Adipose tissue (tissue), 3 donors: ENCODE data around the gene ZNF618. TPM values are rescaled to one million over a fixed set of nuclear protein-coding genes. Genes with fewer than 3 reads are reported as not detected.

Experiments
- H3K27ac ChIP-seq: one replicate; pipeline ENCODE4 v1.5.1; 2013; ENCODE audit warnings: low read depth, low read length
- WGBS, 3 donors: extraction: QIAGEN DNeasy Blood & Tissue Kit; methylation state at CpG; one replicate each; pipeline ENCODE4 v1.1.7; 2013; 5-methylcytosine and 5-hydroxymethylcytosine counted together
- polyA plus RNA-seq, 3 donors: library from polyadenylated mRNA; stranded (reverse); fragments of 200-250 nt; gene quantifications; one replicate each; pipeline ENCODE4 v1.2.3, GENCODE V29; 2013
- donor health status: healthy with polysubstance abuse.
- donor health status: Bipolar disorder and iron deficiency.
- donor health status: healthy.

Gene ZNF618, protein sequence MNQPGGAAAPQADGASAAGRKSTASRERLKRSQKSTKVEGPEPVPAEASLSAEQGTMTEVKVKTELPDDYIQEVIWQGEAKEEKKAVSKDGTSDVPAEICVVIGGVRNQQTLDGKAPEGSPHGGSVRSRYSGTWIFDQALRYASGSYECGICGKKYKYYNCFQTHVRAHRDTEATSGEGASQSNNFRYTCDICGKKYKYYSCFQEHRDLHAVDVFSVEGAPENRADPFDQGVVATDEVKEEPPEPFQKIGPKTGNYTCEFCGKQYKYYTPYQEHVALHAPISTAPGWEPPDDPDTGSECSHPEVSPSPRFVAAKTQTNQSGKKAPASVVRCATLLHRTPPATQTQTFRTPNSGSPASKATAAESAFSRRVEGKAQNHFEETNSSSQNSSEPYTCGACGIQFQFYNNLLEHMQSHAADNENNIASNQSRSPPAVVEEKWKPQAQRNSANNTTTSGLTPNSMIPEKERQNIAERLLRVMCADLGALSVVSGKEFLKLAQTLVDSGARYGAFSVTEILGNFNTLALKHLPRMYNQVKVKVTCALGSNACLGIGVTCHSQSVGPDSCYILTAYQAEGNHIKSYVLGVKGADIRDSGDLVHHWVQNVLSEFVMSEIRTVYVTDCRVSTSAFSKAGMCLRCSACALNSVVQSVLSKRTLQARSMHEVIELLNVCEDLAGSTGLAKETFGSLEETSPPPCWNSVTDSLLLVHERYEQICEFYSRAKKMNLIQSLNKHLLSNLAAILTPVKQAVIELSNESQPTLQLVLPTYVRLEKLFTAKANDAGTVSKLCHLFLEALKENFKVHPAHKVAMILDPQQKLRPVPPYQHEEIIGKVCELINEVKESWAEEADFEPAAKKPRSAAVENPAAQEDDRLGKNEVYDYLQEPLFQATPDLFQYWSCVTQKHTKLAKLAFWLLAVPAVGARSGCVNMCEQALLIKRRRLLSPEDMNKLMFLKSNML
- 1 to 10 TPM; 2.6 to 3.9 (median 2.6) TPM for polyA plus RNA-seq

DNA sequence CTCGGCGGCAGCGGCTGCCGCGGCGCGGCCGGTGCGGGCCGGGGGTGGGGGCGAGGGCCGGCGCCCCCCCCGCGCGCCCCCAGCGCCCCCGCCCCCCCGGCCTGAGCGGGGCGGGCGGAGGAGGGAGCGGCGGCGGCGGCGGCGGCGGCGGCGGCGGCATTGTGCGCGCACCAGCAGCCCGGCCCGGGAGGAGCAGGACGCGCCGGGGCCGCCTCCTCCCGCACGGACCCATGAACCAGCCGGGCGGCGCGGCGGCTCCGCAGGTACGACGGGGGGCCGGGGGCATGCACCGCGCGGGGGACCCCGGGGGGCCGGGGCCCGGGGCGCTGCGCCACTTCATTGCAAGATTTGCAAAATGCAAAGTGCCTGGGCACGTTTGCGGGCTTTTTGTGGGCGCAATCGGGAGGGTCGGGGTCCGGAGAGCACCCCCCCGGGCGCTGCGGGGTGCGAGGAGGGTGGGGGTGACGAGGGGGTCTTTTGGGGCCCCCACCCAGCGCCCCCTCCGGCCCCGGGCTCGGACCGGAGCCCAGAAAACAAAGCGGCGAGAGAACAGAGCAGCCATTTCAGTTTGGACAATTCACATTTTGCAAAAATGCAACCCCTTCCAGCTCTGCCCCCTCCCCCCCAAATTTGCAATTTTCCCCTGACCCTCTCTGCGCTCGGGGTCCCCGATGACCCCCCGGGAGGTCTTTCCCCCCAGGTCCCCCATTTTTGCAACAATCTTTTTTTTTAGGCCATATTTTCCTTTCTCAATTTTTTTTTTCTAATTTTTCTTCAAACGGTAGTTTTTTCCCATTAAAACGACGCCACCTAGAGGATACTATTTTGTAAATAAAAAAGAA is at the start of gene ZNF618:
TSS of gene ZNF618 (plus strand) at position 159 of the 842 bp plus-strand sequence. CDS start at position 231, 72 bp downstream.
- WGBS, 3 donors = 0 to 1% (median 0%) methylated on average over 33 to 61 of the region's 84 CpGs
- H3K27ac ChIP-seq = no peak within 1 kb of the TSS

DNA sequence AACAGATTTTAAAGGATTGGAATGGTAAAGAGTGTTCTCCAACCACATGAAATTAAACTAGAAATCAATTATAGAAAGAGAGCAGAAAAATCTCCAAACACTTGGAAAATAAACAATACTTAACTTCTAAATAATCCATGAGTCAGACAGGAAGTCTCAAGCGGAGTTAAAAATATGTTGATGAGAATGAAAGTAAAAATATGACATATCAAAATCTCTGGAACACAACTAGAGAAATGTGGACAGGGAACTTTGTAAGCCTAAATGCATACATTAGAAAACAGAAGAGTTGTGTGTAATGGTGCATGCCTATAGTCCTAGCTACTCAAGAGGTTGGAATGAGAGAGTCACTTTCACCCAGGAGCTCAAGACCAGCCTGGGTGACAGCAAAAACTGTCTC is 47.9 kb upstream of the ZNF618 start:
- H3K27ac ChIP-seq = no peak overlapping the region
- WGBS, 3 donors = 21 to 68% (median 34%) methylated on average over 1 of the region's 1 CpG

DNA sequence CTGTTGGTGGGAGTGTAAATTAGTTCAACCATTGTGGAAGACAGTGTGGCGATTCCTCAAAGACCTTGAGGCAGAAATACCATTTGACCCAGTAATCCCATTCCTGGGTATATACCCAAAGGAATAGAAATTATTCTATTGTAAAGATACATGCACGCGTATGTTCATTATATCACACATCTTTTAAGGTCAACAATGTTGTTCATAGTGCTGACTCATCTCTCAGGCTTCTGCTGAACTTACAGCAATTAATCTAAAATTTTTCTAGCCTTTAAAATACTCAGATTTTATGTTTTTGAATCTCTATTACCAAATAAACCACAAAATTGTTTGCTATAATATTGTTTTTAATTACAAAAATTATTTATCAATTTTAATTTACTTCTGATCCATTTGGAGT is 38.8 kb upstream of the ZNF618 start:
- 92 to 99% (median 95%) methylated on average over 3 of the region's 3 CpGs for WGBS, 3 donors
- no peak overlapping the region for H3K27ac ChIP-seq

DNA sequence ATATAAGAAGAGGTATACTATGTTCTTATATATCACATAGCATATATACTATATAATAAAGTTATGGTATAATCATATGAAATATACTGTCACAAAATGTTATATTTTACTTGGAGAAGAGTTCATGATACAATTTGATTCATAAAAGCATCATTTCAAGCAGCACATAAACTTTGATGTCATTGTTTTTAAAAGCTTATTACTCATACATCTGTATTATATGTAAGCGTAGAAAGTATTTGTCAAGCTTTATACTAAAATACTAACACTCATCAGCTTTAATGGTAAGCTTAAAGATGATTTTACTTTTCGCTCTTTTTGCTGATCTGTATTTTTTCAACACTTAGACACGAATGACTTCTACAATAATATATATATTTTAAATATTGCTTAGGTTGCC is 34.0 kb upstream of the ZNF618 start:
- WGBS, 3 donors = 86 to 87% (median 86%) methylated on average over 3 of the region's 3 CpGs
- no peak overlapping the region for H3K27ac ChIP-seq

DNA sequence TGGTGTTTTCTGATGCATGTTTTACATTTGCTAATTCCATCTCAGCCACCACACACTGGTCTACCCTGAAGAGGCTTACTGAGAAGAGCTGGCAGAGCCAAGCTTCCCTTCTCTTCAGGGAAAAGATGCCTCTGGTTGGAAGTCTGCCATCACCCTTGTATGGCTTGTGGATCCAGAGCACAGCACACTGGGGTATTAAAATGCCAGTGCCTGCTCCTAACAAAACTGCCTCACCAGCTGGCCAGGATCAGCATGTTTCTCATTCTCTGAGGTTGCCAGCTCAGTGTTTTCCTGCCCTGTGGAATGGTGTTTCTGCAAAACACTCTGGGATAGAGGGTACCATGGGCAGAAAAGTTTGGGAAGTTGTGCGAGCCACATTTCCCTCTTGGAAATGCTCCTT is 31.6 kb upstream of the ZNF618 start:
- H3K27ac ChIP-seq = no peak overlapping the region
- 86 to 100% (median 96%) methylated on average over 1 of the region's 1 CpG for WGBS, 3 donors

DNA sequence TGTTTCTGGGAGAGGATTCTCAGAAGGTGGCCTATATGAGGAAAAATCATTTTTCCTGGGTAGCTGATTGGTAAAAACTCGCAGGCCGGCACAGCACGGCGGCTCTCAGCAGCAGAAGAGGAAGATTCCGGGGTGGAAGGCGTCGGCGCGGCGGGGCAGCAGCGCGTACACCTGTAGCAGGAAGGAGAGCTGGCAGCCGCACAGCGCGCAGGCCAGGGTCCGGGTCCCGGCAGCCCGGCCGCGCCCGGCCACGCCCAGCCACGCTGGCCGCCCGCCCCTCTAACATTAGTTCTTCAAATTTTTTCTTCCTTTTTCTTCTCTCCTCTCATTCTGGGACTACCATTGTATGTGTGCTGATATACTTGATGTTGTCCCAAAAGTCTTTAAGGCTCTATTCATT is 24.8 kb upstream of the ZNF618 start:
- 74 to 85% (median 85%) methylated on average over 25 of the region's 25 CpGs for WGBS, 3 donors
- H3K27ac ChIP-seq = no peak overlapping the region

DNA sequence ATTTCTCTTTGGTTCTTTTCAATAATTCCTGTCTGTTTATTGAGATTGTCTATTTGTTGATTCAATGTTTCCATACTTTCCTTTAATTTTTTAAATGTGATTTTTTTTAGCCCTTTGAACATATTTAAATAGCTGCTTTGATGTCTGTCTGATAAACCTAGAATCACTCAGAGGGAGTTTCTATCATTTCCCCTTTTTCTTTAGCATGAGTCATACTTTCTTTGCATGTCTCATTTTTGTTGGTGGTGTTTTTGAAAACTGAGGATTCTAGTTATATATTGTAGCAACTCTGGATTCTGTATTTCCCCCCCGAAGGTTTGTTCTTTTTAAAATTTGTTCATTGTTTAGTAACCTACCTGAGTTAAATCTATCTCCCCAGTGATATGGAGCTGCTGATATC is 24.2 kb upstream of the ZNF618 start:
- no peak overlapping the region for H3K27ac ChIP-seq
- WGBS, 3 donors = 93 to 100% (median 94%) methylated on average over 1 of the region's 1 CpG

DNA sequence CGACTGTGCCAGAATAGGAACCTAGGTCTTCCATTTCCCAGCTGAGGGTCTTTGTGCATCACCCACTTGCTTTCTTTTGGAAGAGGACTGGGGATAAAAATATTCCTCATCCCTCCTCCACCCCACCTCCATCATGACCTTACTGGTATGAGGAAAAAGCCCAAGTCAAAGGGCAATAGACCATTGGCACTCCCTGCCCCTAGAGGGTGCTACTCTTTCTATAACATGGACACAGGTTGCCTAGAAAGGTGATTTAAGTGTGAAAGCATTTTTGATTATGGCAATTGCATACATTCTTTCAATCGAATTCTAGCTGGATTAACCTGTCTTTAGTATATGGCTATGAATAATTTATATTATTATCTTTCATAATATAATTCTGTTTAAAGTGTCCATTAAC is 22.8 kb upstream of the ZNF618 start:
- WGBS, 3 donors = 50 to 68% (median 59%) methylated on average over 2 of the region's 2 CpGs
- no peak overlapping the region for H3K27ac ChIP-seq

DNA sequence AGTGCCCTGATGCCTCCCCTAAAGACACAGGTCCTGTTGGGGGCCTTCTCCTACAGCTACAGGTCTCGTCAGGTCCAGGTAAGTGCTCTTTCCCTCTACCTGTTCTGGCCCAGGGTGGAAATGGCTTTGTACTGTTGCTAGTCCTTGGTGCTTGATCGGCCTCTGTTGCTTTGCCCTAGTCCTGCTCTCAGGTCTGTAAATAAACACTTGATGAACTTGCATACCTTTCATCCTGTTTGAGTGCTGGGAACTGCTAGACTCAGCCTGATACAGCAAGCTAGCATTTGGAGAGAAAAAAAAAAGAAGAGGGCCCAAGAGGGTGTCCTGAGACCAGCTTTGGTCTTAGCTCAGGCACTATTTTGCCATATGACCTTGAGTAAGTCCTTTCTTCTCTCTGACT is 21.8 kb upstream of the ZNF618 start:
- WGBS, 3 donors = 74 to 83% (median 77%) methylated on average over 2 of the region's 2 CpGs
- no peak overlapping the region for H3K27ac ChIP-seq

DNA sequence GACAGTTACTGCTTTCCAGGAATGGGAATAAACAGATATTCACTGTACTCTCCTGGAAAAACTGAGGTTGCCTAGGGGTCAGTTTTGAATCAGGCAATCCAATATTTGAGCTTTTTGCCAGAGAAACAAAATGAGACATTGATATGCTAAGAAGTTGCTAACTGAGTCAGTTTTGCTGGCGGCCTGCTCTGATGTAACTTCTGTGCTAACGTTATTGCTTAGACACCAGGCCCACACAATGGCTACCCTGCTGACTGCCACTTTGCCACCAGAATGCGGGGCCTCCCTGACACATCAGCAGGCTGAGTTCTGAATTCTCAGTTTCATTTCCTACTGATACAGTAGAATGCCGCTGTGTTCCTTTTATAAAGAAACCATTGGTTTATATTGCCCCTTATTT is 18.2 kb upstream of the ZNF618 start:
- 62 to 82% (median 73%) methylated on average over 4 of the region's 4 CpGs for WGBS, 3 donors
- H3K27ac ChIP-seq = no peak overlapping the region

DNA sequence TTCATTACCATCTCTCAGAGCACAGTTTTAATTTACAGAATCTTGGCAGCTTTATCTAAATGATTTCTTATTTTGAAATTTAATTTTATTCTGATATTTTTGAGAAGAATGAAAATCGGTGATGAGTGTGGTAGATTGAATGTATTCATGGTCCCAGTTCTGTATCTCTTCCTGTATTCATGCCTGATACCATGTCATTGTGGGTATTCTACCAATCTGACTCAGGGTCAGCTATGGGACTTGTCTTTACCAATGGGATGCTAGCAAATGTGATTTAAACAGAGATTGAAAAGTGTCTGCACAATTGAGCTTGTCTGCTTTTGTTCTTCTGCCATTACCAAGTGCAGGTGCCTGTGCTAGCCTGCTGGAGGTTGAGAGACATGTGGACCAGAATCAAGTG is 17.8 kb upstream of the ZNF618 start:
- H3K27ac ChIP-seq = no peak overlapping the region
- 62 to 85% (median 78%) methylated on average over 1 of the region's 1 CpG for WGBS, 3 donors

DNA sequence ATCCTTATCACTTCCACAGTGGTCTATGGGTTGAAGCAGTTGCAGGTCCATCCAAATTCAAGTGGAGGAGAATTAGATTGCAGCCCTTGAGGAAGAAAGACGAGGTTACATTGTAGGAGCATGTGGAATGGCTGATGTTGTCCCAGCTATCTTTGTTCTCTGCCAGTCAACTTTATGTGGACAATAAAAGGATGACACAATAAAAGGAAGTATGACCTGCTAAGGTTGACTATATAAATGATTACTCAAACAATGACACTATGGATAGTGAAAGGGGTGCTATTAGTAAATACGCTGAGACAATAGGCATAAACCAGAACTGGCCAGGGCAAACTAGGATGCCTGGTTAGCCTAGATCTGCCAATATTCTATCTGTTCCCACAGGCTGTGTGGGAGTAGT is 12.8 kb upstream of the ZNF618 start:
- H3K27ac ChIP-seq = no peak overlapping the region
- 83 to 89% (median 86%) methylated on average over 2 of the region's 2 CpGs for WGBS, 3 donors

DNA sequence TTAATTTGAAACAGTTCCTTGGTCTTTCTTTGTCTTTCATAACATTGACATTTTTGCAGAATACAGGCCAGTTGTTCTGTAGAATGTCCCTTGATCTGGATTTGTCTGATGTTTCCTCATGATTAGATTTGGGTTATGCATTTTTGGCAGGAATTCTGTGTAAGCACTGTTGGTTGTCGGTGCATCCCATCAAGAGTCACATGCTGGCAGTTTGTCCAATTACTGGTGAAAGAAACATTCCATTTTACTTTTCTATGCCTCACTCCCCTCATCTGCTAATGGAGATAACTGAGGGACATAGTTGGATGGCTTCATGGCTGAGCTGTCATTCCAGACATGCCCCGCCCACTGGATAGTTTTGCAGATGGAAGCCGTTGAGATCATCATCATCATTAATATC is 7.6 kb upstream of the ZNF618 start:
- H3K27ac ChIP-seq = no peak overlapping the region
- 66 to 84% (median 70%) methylated on average over 3 of the region's 3 CpGs for WGBS, 3 donors

DNA sequence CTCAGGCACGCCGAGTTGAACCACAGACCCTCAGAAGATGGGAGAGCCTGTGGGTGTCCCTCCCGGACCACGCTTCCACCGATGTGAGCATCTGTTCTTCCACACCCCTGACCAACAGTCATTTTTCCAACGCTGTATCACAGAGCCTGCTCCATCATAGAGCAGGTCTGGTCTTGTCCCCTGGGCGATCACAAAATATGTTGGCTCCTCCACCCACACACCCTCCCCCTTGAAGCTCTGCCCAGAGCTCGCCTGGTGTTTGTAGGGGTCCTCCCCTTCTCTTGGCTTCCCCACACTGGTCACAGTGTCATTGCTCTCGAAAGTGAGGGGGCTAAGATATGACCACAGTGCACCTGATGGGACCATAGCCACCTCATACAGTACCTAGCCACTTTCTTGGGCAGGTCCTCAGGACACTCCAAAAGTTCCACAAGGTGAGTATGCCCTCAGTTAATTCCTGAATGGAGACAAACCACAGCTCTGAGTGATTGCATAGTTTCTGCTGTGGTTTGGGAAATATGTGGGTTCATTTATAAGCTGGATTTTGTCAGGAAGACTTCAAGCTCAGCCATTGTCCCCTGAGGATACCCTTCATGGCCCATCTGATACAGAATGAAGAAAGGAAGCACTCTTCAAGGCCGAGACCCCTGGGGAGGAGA is 3.5 kb upstream of the ZNF618 start:
- 80 to 86% (median 83%) methylated on average over 10 of the region's 10 CpGs for WGBS, 3 donors
- H3K27ac ChIP-seq = no peak overlapping the region

DNA sequence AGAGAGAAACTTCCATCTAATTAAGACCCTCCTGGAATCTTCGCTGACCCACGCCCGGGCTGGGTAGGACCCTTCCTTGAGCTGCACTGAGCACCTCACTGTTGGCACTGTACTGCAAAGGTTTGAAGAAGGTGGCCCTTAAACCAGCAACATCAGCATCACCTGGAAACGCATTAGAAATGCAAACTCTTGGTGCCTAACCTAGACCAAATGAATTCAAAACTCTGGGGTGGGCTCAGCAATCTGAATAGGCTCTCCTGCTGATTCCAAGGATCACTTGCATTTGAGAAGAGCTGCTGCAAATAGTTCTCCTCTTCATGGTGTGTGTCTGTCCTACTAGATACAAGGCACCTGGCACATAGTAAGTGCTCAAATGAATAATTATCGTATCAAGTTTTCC is 2.7 kb upstream of the ZNF618 start:
- H3K27ac ChIP-seq = no peak overlapping the region
- 89 to 95% (median 94%) methylated on average over 5 of the region's 5 CpGs for WGBS, 3 donors

DNA sequence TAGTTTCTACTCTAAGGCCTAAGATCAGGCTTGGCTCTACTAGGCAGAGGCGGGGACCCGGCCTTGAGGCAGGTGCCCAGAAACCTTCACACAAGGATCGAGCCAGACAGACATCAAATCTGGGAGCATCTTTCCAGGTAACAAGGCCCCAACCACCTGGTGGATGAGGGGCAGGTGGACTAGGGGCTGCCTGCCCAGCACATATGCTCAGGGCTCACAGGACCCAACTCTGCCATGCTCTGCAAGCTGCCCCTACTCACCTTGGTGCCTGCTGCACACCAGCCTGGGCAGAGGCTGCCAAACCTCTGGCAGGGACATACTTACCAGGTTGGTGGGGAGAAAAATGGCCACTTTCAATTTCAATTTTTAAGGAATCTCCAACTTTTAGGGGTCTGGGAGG is 2.2 kb upstream of the ZNF618 start:
- WGBS, 3 donors = 93 to 95% (median 95%) methylated on average over 3 of the region's 3 CpGs
- no peak overlapping the region for H3K27ac ChIP-seq

DNA sequence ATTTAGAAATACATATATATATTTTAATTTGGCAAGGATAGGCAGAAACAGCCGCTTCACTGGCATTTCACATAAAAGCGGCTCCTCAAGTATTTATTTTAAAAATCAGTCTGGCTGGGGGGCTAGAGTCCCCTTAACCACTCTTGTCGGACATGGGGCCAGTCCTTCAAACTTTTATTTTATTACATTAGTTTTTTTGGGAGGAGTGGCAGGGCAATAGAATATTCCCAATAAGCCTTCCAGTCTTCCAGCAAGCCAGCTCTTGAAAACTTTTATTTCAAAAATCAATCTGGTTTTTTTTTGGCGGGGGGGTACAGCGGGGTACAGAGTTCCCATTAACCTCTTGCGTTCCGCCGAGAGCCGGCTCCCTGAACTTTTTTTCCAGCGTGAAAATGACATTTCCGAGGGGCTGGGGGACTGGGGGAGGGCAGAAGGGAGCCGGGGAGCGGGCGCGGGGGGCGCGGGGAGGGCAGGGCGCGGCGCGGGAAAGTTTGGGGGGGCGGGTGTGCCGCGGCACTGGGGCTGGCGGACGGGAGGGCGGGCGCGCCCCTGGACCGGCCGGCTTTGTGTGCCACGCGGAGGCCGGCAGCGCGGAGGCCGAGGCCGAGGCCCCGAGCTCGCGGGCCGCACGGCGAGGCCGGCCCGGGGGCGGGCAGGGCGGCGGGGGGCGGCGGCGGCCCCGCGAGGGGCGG is 504 bp upstream of the ZNF618 start:
- H3K27ac ChIP-seq = no peak overlapping the region
- WGBS, 3 donors = 4 to 6% (median 6%) methylated on average over 30 to 46 of the region's 55 CpGs

DNA sequence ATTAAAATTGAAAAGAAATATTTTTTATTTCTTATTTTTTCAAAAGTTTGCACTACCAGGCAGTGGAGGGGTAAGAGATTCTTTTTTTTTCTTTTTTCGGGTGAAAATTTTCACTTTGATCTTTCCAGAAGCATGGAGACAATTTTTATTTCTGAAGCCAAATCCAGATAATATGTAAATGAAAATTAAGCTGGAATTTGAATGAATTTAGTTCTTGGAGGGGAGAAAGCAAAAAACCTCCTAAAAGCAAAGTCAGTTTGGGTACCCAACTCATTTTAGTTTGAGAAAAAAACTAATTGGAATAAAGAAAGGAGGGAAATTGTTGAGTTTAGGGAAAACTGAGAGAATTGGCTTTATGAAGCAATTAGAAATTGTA is 872 bp downstream of the ZNF618 start:
- 0% methylated on average over 1 of the region's 1 CpG for WGBS, 3 donors
- H3K27ac ChIP-seq = no peak overlapping the region
